DMS53 treated with DMSO at 0.1 percent for 48 hours (cell line): Measurements from ENCODE around the gene KIAA1958.
A peak's percentile ranks its signal among the peaks of the same experiment; 100 is the strongest.

Experiments
- DNase-seq: peaks from one replicate; lab custom pipeline; 2025; ENCODE audit not compliant: unreplicated experiment; lab: John Stamatoyannopoulos, UW

The KIAA1958 gene, protein sequence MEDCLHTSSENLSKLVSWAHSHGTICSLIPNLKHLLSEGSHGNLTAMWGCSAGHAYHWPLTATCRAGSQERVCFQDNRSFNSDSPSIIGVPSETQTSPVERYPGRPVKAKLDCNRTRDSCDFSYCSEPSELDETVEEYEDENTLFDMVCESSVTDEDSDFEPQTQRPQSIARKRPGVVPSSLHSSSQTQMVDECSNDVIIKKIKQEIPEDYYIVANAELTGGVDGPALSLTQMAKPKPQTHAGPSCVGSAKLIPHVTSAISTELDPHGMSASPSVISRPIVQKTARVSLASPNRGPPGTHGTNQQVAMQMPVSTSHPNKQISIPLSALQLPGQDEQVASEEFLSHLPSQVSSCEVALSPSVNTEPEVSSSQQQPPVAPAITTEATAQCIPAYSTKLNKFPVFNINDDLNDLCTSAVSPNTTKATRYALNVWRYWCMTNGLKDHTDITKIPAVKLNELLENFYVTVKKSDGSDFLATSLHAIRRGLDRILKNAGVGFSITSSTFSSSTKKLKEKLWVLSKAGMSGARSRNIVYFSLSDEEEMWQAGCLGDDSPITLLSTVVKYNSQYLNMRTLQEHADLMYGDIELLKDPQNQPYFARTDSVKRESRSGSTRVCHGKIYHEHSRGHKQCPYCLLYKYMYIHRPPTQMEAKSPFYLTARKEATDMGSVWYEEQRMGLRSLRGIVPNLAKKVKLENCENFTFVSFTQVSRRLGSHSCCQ

DNA sequence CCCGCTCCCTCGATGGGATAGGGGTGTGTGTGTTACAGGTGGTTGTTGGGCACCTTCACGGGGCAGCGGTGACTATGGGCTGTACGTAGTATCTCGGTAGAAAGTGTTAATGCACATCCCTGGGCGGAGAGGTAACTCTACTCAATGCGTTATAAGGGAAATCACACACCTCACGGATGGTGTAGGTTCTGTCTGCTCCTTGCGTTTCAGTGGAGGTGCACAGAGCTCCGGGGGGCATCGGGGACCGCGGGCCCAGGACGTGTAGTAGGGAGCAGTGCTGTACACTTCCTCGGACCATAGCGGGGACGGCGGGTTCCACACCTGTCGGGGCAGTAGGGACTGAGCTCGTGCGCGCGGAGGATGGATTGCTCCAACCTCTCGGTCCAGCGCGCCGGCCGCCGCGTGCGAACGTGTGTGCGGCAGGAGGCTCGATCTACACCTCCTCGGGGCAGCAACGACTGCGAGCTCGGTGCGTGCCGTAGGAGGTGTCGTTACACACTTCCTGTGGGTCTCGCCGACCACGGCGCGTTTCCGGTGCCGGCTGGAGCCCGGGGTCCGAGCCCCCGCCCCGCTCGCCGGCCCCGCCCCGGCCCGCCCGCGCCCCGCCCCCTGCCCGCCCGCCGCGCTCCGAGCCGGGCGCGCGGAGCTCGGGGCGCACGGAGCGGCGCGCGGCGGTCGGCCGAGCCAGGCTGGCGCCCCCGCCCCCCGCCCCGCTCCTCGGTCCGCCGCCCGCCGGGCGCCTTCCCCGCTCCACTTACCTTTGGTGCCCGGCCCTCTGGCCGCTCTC is at the start of gene KIAA1958:
Gene KIAA1958 (plus strand): TSS at position 607 of the 787 bp plus-strand sequence. CDS start 87,254 bp downstream, outside the sequence.
- DNase-seq, result peak; percentile 65

DNA sequence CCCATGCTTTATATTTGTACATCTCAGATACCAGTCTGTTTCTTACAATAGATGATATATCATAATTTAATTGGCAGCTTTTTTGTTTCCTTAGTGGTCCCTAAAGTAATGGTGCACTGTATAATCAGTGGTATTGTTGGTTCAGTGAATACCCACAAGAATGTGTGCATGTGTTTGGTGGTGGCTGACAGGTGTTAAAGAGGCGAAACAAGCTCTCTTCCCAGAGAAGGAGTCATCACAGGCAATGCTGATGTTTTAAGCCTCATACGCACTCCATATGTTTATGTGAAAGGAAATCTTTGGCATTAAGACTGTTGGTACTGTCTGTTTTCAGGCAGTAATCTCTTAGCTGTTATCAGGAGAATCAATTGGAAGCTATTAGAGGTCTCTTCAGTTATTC is 49.2 kb upstream of the KIAA1958 start:
- no peak for DNase-seq

DNA sequence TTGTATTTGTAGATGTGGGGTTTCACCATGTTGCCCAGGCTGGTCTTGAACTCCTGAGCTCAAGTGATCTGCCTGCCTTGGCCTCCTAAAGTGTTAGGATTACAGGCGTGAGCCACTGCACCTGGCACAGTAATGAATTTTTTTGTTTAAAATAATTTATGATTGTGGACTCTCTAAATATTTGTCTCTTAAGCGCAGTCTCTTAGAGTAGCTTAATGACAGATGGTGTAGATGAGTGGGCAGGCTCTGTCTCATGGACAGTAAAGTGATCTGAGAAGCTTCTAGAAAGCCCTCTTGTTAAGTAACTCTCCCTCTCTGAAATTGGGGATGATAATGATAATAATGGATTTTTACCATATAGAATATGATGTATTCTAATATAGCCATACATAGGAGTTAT is 47.5 kb upstream of the KIAA1958 start:
- peak; percentile 60 for DNase-seq

DNA sequence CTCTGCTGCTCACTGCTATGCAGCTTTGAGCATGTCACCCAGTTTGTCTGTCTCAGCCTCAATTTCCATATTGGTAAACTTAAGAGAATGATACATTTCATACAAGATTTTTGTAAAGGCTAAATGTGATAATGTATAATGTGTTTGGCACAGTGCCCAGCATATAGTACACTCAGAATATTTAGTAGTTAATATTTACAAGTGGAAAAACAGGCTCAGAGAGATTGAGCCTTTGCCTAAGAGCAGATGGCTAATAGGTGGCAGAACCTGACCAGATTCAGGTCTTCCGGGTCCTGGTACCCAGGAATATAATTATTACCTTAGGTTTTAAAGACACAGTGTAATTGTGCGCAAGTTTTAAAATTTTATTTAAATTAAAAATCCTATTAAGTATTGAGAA is 46.8 kb upstream of the KIAA1958 start:
- peak; percentile 27 for DNase-seq

DNA sequence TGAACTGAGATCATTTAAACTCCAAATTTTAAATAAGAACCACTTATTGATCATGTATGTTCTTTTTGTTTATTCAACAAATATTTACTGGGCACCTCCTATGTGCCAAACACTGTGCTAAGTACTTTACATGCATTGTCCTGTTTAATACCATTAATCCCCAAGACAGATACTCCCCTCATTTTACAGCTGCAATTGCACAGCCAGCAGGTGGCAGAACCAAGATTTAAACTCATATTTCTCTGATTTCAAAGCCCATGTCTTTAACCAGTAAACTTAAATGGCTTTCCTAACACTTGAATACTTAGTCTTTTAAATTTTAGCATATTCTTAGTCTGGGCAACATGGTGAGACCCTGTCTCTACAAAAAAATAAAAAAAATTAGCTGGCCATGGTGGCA is 43.4 kb upstream of the KIAA1958 start:
- no peak for DNase-seq

DNA sequence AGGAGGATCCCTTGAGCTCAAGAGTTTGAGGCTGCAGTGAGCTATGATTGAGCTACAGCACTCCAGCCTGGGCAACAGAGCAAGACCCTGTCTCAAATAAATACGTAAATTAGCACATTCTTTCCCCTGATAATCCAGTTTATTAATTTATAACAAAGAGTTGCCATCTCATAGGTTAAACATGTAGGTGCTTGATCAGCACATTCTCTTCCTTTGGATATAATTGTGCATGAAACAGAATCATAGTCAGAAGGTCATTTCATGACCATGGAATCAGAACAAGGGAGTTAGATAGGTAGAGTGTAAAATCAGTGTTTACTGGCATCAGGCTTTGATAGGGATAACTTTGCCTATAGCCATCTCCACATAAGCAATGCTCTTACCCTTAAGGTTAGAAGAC is 43.0 kb upstream of the KIAA1958 start:
- DNase-seq, result no peak

DNA sequence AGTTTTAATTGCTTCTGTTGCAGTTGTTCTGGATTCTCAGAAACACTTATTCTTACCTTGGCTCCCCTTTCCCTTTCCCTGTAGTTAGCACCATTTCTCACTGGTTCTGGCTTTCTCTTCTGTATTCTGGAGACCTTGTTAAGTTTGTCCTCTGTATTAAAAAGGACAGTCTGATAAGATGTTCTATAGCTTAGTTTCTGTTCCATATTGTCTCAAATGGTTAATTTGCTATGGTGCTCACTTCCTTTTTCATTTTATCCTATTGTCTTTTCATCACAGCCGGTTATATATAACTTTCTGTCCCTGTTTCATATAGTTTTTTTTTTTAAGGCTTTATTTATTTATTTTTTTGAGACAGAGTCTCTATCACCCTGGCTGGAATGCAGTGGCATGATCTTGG is 41.4 kb upstream of the KIAA1958 start:
- no peak for DNase-seq

DNA sequence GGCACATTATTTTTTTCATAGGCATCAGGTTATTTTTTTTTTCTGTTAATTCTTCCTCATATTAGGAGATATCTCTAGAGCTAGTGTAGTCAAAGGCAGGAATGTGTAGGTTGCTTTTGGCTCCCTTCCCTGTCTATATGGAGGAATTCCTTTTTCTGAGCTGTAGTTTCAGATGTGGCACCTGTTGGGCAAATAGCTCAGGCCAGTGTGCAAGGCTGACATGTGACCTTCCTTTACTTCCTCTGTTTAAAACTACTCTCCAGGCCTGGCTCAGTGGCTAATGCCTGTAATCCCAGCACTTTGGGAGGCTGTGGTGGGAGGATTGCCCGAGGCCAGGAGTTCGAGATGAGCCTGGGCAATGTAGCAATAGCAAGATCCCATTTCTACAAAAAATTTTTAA is 40.5 kb upstream of the KIAA1958 start:
- DNase-seq, result no peak

DNA sequence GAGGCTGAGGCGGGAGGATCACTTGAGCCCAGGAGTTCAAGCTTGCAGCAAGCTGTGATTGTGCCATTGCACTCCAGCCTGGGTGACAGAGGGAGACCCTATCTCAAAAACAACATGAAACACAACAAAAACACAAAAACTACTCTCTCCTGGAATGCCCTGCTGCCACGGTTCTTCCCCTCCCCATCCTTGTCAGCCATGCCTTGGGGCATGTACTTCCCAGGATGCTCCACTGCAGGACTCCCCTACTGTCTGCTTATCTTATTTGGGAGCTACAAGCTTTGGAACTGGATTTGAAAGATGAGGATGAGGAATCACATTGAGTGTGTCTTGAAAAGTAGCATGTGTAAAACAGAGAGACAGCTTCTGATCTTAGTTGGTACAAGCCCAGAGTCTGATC is 40.1 kb upstream of the KIAA1958 start:
- DNase-seq, result no peak

DNA sequence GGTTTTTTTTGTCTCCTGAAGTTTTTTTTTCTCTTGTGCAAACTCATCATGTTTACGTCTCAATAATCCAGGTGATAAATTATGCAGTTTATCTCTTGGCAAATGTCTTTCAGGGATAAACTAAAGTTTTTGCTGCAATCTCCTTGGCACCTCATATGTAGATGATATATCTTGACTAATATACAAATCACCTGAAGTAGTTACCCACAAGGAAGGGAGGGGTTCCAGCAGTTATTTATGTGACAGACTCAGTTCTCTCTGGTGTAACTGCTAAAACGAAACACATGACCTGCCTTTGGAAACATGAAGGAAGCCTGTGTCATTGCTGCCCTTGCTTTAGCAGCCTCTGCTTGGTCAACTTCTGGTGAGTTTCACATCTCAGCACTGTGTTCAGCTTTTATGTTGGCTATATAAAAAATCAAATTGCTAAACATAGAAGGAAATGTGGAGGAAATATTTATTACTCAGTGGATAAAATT is 39.3 kb upstream of the KIAA1958 start:
- DNase-seq, result no peak

DNA sequence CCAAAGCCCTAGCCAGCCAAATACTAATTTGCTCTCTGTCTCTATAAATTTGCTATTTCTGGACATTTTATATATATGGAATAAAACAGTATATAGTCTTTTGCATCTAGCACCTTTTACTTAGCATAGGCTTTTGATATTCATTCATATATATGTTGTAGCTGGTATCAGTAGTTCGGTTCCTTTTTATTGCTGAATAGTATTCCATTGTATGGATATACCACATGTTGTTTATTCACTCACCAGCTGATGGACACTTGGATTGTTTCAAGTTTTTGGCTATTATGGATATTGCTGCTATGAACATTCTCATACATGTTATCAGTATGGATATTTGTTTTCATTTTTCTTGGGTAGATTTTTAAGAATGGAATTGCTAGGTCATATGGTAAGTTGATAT is 23.8 kb upstream of the KIAA1958 start:
- DNase-seq, result no peak

DNA sequence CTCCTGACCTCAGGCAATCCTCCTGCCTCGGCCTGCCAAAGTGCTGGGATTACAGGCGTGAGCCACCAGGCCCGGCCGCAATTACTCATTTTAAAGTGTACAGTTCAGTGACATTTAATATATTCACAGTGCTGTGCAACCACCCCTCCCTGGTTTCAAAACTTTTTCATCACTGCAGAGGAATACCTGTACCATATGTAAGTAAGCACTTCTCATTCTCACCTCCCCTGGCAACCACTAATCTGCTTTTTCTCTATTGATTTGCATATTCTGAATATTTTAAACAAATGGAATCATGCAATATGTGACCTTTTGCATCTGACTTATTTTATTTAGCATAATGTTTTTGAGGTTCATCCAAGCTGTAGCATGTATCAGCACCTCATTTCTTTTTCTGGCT is 21.3 kb upstream of the KIAA1958 start:
- DNase-seq, result no peak

DNA sequence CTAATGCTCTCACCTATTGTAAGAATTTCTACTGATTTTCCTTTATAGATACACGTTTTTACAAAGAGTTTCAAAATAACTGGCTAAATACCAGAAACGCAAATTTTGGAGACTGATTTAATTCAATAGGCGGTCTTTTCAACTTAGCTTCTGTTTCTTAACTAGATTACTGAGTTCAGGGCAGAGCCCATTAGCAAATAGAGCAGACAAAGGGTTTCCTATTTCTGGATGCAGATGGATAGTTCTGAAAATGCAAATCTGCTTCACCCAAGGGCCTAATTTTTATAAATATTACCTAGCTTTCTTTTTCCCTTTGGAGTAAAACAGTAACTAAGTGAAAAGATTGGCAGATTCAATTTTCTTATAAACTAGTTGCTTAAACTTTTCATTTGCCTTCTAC is 13.6 kb upstream of the KIAA1958 start:
- DNase-seq, result no peak

DNA sequence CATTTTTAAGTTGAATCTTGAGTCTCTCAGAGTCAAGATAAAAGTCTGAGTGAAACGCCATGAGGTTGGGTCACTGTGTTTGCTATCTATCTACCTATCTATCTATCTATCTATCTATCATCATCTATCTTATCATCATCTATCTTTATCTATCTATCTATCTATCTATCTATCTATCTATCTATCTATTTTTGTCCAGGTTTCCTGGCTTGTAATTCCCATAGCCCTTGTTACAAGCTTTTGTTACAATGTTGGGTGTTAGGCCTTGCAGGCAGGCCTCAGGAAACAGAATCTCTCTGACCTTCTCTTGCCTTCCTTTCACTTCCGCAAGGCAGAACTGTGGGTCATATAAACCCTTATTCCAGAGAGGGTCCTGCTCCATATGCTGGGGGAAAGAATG is 12.6 kb upstream of the KIAA1958 start:
- DNase-seq, result no peak

DNA sequence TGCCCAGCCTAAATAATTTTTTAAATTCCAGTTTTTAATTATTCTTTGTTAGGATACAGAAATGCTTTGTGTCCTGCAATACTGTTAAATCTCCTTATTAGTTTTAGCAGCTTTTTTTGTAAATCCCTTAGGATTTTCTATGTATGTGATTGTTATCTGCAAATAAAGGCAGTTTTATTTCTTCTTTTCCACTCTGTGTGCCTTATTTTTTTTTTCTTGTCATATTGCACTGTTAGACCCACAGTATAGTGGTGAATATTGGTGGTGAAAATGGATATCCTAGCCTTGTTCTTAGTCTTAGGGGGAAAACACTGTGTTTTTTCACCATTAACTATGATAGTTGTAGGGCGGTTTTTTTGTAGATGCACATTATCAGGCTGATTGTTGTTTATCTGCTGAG is 11.3 kb upstream of the KIAA1958 start:
- DNase-seq, result no peak

DNA sequence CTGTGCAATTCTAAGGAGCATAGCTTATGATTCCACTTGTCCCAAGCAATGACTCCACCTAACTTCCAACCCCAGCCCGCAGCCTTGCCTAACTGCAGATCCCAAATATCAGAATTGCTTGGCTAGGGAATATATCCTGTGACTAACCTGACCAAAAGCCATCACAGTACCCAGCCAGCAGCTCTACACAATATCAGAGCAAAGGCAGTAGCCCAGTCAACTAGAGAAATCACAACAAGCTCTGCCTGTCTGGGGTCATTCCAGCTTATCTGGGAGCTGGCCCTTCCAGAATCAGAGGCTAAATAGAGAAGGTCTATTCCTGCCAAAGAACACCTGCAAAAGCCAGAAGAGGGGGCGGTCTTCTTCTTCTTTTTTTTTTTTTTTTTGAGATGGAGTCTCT is 9.3 kb upstream of the KIAA1958 start:
- DNase-seq, result no peak

DNA sequence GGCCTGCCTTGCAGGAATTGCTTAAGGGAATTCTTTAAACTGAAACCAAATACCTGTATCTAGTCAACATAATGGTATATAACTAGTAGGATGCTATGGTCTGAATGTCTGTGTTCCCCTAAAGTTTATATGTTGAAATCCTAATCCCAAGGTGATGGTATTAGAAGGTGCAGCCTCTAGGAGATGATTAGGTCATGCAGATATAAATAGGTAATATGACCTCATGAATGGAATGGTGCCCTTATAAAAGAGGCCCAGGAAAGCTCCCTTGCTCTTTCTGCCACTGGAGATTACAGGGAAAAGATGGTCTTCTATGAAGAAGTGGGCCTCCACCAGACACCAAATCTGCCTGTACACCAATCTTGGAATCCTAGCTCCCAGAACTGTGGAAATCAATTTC is 7.4 kb upstream of the KIAA1958 start:
- no peak for DNase-seq

DNA sequence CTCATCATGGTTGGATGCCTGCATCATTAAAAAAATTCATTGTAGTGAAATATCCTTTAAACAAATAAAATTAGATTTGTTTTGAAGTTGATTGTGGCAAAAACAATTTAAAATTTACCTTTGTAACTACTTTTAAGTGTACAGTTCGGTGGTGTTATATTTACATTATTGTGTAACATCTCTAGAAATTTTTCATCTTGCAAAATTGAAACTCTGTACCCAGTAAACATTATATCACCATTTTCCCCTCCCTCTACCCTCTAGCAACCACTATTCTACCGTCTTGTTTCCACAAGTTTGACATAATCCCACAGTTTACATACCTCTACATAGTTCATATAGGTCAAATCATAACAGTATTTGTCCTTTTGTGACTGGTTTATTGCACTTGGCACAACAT is 2.0 kb upstream of the KIAA1958 start:
- DNase-seq, result no peak

DNA sequence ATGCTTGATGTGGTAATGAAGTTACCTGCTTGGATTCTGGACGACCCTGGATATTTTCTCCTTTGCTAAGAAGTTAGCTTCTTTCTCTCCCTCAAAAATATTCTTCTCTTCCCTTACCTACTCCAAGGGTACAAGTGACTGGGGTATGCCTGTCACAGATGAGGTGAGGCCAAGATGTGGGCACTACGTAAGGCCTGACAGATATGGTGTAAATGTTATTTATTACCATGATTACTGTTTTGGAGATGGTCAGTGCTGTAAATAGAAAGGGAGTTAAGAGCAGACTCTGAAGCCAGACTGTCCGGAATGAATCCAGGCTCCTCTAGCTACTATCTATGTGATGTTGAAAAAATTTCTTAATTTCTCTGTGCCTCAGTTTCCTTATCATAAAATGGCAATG is 1.1 kb upstream of the KIAA1958 start:
- no peak for DNase-seq

DNA sequence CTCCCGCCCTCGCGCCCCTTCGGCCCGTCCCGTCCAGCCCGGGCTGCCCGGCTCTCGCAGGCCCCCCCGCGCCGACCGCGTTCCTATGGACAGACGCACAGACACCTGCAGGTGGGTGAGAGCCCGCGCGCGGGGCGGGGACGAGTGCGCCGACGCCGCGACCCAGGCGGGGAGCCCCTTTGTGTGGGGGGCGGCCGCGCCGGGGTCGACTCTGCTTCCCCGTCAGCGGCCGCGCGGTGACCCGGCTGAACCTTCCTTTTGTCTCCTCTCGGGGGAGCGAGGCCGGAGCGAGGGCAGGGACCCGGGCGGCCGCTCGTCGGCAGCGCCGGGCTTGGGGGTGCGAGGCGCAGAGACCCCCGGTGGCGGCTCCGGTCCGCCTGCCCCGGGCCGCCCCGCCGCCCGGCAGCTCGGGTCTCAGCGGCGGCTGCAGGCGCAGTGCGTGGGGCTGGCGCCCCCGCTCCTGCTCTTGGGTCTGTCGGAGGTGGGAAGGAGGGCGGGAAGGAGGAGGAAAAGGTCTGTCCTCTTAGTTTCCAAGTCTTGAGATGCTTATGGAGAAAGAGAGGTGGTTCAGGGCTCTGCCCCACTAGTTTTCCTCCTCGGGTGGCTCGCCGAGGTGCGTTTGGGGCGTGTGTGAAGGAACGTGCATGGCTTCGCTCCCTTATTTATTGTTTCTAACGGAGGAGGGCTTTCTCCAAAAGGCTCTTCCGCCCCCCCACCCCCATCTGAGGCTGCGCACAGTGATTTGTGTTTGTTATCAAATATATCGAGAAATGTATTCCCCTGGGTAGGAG is 576 bp downstream of the KIAA1958 start:
- DNase-seq, result peak; percentile 3

DNA sequence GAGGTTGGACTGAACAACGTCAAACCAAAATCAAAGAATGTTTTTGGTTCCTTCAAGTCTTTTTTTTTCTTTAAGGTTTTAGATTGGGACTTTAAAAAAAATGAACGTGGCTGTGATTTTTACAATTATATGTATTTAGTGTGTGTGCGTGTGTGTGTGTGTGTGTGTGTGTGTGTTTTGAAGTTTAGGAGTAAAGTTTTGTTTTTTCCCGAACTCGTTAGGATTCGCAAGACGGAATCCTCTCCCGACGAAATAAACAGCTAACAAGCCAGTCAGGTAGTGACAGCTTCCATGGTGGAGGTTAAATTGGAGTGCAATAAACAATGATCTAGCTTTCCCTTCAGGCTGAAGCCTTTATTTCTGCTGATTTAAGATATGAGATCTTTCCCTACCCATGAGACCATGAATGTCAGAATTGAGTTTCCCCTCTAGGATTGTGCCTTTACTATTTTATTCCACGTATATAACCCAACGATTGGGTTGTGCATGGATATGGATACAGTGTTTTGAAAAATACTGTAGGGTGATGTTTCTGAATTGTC is 1.2 kb downstream of the KIAA1958 start:
- no peak for DNase-seq
